BLaER1 (cell line): ENCODE data around the gene ACACA.
"Not testable (repeated sequence)": the region's sequence is repeated elsewhere in the genome, so short reads cannot be mapped to it uniquely, and the experiment has no call there.

Experiments
- H3K27ac ChIP-seq: shearing (Covaris generic); formaldehyde crosslinking; 2 replicates; pipeline ENCODE4 v1.8.1; 2022
- H3K27me3 ChIP-seq: shearing (Covaris generic); formaldehyde crosslinking; 2 replicates; pipeline ENCODE4 v1.8.1; 2022
- H3K36me3 ChIP-seq: shearing (Covaris generic); formaldehyde crosslinking; 2 replicates; pipeline ENCODE4 v1.8.1; 2022
- H3K4me1 ChIP-seq: shearing (Covaris generic); formaldehyde crosslinking; 2 replicates; pipeline ENCODE4 v1.8.1; 2022
- H3K4me2 ChIP-seq: shearing (Covaris generic); formaldehyde crosslinking; 2 replicates; pipeline ENCODE4 v1.8.1; 2022
- H3K4me3 ChIP-seq: shearing (Covaris generic); formaldehyde crosslinking; 2 replicates; pipeline ENCODE4 v1.8.1; 2022
- H3K9ac ChIP-seq: shearing (Covaris generic); formaldehyde crosslinking; 2 replicates; pipeline ENCODE4 v1.8.1; 2022
- H3K9me3 ChIP-seq: shearing (Covaris generic); formaldehyde crosslinking; 2 replicates; pipeline ENCODE4 v1.8.1; 2022
- H4K20me1 ChIP-seq: shearing (Covaris generic); formaldehyde crosslinking; 2 replicates; pipeline ENCODE4 v1.8.1; 2022
- Cebpa-rat ChIP-seq: shearing (Covaris generic); IDR thresholded peaks from 2 replicates; pipeline ENCODE4 v1.8.1; 2022

ACACA gene

DNA sequence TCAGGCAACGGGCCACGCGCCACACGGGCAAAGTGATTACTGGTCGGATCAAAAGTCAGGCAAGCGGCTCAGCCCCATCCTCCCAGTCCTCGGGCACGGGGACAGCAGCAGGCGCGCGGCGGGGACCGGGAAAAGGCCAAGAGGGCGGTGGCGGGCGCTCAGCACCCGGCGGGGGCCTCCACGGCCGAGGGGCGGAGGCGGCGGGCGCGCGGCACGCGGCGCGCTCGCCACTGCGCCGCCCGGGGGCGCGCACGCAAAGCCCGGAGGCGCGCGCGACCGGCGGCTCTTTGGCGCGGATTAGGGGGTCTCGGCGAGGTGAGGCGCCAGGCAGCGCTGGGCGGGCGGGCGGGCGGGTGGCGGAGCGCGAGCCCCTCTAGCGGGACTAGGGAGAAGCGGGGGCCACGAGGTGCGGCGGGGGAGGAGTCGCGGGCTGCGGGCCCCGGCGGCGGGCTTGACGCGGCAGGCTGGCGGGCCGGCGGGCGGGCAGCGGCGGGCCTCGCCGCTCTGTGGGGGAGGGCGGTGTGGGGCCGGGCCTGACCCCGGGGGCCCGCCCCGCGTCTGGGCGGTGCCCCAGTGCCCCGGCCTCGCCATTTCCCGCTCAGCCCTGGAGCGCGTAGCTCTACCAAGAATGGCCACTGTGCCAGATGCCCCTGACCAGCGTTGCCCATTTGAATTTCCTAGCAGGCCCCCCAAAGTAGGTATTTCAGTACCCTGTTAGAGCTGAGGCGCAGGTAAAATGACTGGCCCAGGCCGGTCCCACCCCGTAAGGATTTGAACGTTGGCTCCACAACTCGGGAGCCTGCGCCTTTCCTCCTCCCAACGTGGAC lies at the start of gene ACACA, which contains the start of gene TADA2A:
TSS of gene ACACA (minus strand) at position 202 of the 827 bp plus-strand sequence. CDS start 537 bp downstream, outside the sequence.
TSS of gene TADA2A (plus strand) at position 252 of the 827 bp plus-strand sequence. CDS start 4,480 bp downstream, outside the sequence.
- peaks cover 23% of the 10 kb centered on the region for H3K36me3 ChIP-seq
- no peak for TF ChIP-seq Cebpa-rat
- H3K4me3 ChIP-seq = peak within 1 kb of the TSS; percentile 78

DNA sequence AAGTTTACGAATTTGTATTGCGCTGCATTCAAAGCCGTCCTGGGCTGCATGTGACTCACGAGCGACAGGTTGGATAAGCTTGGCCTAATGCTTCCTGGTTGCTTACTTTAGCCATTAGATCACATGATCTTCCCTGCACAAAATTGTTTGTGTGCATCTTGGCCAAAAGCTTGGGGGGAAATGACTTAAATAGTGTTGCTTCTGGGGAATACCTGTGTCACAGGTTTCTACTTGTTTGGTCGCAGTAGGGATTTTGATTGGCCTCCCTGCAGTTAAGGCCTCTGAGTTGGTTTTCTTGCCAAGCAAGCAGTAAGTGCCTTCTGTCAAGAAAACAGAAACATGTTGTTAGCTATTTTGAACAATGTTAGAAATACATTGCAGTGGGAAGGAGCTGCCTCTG lies 43.5 kb upstream of the ACACA start:
- Histone ChIP-seq H3K4me1 (no peaks in the 10 kb centered on the region), H3K4me2 (no peak overlapping the region), H3K9ac (no peak overlapping the region), H3K36me3 (peaks cover 80% of the 10 kb centered on the region), H3K9me3 (no peaks in the 10 kb centered on the region), H4K20me1 (no peaks in the 10 kb centered on the region), H3K27me3 (no peaks in the 10 kb centered on the region), H3K4me3 (no peak overlapping the region), H3K27ac (no peak overlapping the region)
- no peak for TF ChIP-seq Cebpa-rat

More for the DNA sequence above, at the start of gene ACACA, which contains the start of gene TADA2A:
- Histone ChIP-seq H4K20me1 (no peaks in the 10 kb centered on the region), H3K9ac (peak within 1 kb of the TSS; percentile 91), H3K4me1 (peaks cover 32% of the 10 kb centered on the region), H3K27me3 (no peaks in the 10 kb centered on the region), H3K4me2 (peak within 1 kb of the TSS; percentile 77), H3K9me3 (no peaks in the 10 kb centered on the region), H3K27ac (peak within 1 kb of the TSS; percentile 89)

DNA sequence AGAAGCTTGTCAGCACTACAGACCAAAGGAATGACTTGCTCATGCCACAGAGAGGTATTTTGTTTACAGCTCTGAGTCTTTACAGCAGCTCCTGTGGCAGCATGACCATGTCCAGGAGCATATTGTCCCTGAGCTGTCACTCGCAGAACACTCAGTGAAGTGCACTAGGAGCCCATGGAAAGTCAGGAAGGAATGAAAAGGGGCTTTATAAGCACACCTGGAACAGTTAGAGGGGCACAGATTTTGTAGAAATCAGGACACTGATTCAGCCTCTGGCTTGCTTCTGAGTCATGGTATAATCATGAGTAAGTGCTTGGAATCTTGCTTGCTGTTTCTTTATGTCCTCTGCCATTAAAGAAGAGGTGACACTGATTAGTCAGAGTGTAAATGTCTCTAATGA lies 41.0 kb upstream of the ACACA start:
- Histone ChIP-seq H3K27ac (no peak overlapping the region), H4K20me1 (no peaks in the 10 kb centered on the region), H3K4me3 (no peak overlapping the region), H3K27me3 (no peaks in the 10 kb centered on the region), H3K4me2 (no peak overlapping the region), H3K36me3 (peaks cover 94% of the 10 kb centered on the region), H3K4me1 (no peaks in the 10 kb centered on the region), H3K9me3 (no peaks in the 10 kb centered on the region), H3K9ac (no peak overlapping the region)
- no peak for TF ChIP-seq Cebpa-rat

DNA sequence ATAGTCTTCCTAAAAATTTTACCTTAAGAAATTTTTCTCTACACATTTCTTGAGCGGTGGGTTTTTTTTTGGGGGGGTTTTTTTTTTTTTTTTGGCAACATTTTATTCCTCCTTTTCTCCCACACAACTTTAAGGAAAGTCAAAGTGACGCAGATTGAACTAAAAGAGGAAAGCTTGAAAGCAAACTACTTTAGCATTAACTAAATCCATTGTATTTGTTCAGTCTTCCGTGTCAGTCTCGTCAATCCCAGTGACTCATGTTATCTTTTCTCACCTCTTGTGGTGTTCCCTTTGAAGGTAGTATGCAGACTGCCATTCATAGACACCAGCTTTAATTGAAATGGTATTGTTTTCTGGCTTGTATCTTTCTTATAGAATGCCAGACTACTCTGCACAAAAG lies 39.4 kb upstream of the ACACA start:
- Histone ChIP-seq H3K27ac (no peak overlapping the region), H3K4me3 (no peak overlapping the region), H3K9me3 (no peaks in the 10 kb centered on the region), H3K36me3 (peaks cover 93% of the 10 kb centered on the region), H3K4me1 (peaks cover 8% of the 10 kb centered on the region; the same call in 1 of the 2 replicates), H3K27me3 (no peaks in the 10 kb centered on the region), H3K4me2 (no peak overlapping the region), H3K9ac (no peak overlapping the region), H4K20me1 (peaks cover 8% of the 10 kb centered on the region; the same call in 1 of the 2 replicates)
- TF ChIP-seq Cebpa-rat = no peak

DNA sequence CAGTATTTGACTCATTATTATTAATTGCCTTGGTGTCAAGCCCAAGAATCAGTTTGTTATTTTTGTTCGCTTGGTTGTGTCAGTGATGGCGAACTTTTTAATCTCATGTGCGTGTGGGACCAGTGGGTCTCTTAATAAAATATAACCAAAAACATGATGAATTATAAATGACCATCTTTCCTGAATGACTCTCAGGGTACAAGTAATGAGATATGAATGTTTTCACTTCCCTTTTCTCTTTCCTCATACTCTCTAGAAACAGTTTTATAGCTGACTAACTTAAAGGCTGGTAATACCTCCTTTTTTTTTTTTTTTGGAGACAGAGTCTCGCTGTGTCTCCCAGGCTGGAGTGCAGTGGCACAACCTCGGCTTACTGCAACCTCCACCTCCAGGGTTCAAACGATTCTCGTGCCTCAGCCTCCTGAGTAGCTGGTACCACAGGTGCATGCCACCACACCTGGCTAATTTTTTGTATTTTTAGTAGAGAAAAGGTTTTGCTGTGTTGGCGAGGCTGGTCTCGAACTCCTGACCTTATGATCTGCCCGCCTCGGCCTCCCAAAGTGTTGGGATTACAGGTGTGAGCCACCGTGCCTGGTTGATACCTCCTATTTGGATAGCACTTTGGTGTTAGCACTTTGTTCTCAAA lies 34.9 kb upstream of the ACACA start:
- peaks cover 13% of the 10 kb centered on the region; the same call in 1 of the 2 replicates for H3K4me1 ChIP-seq
- H3K36me3 ChIP-seq = peaks cover 92% of the 10 kb centered on the region
- H3K4me2 ChIP-seq = peak overlapping the region; percentile 20; the same call in 1 of the 2 replicates
- H3K9ac ChIP-seq, H3K27ac ChIP-seq, H3K4me3 ChIP-seq, H4K20me1 ChIP-seq, H3K27me3 ChIP-seq, H3K9me3 ChIP-seq: not testable (repeated sequence)

DNA sequence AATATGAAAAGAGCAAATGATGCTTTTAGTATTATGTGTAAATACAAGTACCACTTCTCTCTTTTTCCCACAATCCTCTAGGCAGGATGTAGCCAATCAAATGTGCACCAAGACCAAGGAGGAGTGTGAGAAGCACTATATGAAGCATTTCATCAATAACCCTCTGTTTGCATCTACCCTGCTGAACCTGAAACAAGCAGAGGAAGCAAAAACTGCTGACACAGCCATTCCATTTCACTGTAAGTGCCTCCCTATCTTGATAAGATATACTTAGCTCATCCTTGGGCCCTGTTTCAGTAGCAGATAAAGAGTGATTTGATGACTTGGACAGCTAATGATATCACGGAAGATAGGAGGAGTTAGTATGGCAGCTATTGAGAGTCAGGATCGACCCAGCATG lies 33.8 kb upstream of the ACACA start:
- Histone ChIP-seq H3K36me3 (peaks cover 94% of the 10 kb centered on the region), H3K4me3 (no peak overlapping the region), H3K4me1 (peaks cover 13% of the 10 kb centered on the region; the same call in 1 of the 2 replicates), H3K4me2 (no peak overlapping the region), H3K9ac (no peak overlapping the region), H3K27me3 (no peaks in the 10 kb centered on the region), H3K27ac (no peak overlapping the region), H3K9me3 (no peaks in the 10 kb centered on the region), H4K20me1 (peaks cover 8% of the 10 kb centered on the region; the same call in 1 of the 2 replicates)
- TF ChIP-seq Cebpa-rat = no peak

DNA sequence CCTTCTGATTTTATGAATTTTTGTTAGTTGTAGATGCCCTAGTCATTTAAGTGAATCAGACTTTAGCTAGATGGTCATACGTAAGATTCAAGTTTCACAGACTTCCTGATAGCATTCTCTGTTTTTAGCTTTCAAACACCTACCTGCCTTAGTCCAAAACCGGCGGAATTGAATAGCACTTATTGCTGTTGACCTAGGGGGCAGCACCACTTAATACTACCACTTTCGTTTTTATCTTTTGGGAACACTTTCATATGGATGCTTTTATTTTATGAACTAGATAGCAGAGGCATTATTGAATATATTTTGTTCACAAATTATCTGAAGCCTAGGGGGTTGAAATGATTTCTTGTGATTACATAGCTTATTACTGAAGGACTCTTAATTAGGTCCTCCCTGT lies 31.5 kb upstream of the ACACA start:
- H3K27ac ChIP-seq = no peak overlapping the region
- TF ChIP-seq Cebpa-rat = no peak
- H3K36me3 ChIP-seq = peaks cover 93% of the 10 kb centered on the region
- no peaks in the 10 kb centered on the region for H3K9me3 ChIP-seq
- no peak overlapping the region for H3K4me3 ChIP-seq
- peaks cover 13% of the 10 kb centered on the region; the same call in 1 of the 2 replicates for H3K4me1 ChIP-seq
- no peak overlapping the region for H3K9ac ChIP-seq
- no peak overlapping the region for H3K4me2 ChIP-seq
- H4K20me1 ChIP-seq = peaks cover 8% of the 10 kb centered on the region; the same call in 1 of the 2 replicates
- no peaks in the 10 kb centered on the region for H3K27me3 ChIP-seq

DNA sequence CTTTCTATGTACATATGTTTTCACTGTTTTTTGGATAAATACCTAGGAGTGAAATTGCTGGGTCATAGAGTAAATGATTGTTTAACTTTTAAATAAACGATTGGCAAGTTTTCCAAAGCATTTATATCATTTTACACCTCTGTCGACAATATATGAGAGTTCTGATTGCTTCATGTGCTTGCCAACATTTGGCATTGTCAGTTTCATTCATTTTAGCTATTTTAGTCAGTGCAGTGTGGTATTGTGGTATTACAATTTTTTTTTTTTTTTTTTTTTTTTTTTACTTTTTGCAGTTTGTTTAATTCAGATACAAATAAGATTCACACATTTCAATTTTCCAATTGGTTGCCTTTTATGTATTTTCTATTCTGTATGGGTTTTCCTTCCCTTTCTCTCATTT lies 26.0 kb upstream of the ACACA start:
- H4K20me1 ChIP-seq = peaks cover 14% of the 10 kb centered on the region; the same call in 1 of the 2 replicates
- H3K4me3 ChIP-seq = no peak overlapping the region
- H3K9ac ChIP-seq = no peak overlapping the region
- no peaks in the 10 kb centered on the region for H3K27me3 ChIP-seq
- H3K27ac ChIP-seq = no peak overlapping the region
- no peaks in the 10 kb centered on the region for H3K4me1 ChIP-seq
- no peaks in the 10 kb centered on the region for H3K9me3 ChIP-seq
- H3K36me3 ChIP-seq = peaks cover 89% of the 10 kb centered on the region
- no peak overlapping the region for H3K4me2 ChIP-seq
- no peak for TF ChIP-seq Cebpa-rat

DNA sequence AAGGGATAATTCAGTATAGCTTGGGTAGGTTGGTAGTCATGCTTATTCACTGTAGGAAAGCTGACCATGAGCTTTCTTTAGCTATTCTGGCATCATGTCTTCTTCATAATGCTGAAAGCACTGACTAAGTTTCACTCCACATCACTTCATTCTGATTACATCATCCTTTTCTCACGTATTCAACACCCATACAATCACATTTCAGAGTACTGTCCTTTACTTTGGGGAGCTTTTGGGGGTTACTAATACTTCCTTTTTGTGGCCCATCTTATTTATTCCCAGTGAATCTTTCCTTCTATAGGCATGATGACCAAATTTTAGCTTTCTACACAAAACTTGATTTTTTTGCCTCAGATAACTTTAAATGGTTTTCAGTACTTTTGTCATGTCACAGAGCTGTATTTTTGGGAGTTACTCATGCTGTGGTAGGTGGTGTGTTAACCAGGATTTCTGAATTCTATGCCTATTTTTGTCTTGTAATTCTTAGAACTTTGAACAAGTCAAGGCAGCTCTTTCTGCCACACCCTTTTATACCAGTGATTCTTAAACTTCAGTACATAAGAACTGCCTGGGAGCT lies 23.5 kb upstream of the ACACA start:
- H3K27me3 ChIP-seq = no peaks in the 10 kb centered on the region
- no peak overlapping the region for H3K9ac ChIP-seq
- H3K4me2 ChIP-seq = no peak overlapping the region
- peaks cover 91% of the 10 kb centered on the region for H3K36me3 ChIP-seq
- peaks cover 14% of the 10 kb centered on the region; the same call in 1 of the 2 replicates for H4K20me1 ChIP-seq
- no peak overlapping the region for H3K27ac ChIP-seq
- H3K4me3 ChIP-seq = no peak overlapping the region
- no peaks in the 10 kb centered on the region for H3K4me1 ChIP-seq
- TF ChIP-seq Cebpa-rat = no peak
- H3K9me3 ChIP-seq = no peaks in the 10 kb centered on the region

DNA sequence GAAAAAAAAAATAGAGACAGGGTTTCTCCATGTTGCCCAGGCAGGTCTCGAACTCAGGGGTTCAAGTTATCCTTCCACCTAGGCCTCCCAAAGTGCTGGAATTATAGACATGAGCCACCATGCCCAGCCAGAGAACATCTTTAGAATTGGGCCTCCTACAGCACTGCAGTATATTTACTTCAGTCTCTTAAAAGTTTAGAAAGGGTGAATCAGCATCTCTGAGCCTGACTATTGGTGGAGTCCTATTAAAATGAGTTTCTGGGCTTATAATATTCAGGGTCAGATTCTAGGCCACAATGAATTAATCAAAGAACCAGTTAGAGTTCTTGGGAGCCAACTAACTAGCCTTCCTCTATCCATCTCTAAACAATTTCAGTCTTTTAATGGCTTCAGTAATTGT lies 22.8 kb upstream of the ACACA start:
- no peaks in the 10 kb centered on the region for H3K9me3 ChIP-seq
- no peak overlapping the region for H3K27ac ChIP-seq
- no peaks in the 10 kb centered on the region for H3K4me1 ChIP-seq
- no peak overlapping the region for H3K4me3 ChIP-seq
- H3K4me2 ChIP-seq = no peak overlapping the region
- H4K20me1 ChIP-seq = peaks cover 14% of the 10 kb centered on the region; the same call in 1 of the 2 replicates
- H3K27me3 ChIP-seq = no peaks in the 10 kb centered on the region
- TF ChIP-seq Cebpa-rat = no peak
- H3K9ac ChIP-seq = no peak overlapping the region
- peaks cover 91% of the 10 kb centered on the region for H3K36me3 ChIP-seq
